GM18502 (cell line): Measurements from ENCODE around the gene FAIM2.
"Not testable (repeated sequence)": the region's sequence is repeated elsewhere in the genome, so short reads cannot be mapped to it uniquely, and the experiment has no call there.

ENCODE experiments used
- ATAC-seq: cut with Tn5 transposase; IDR thresholded peaks from one replicate; pipeline ENCODE4 v1.9.1; 2021; ENCODE audit warnings: mild to moderate bottlenecking; ENCODE audit not compliant: unreplicated experiment, poor library complexity

Gene FAIM2

DNA sequence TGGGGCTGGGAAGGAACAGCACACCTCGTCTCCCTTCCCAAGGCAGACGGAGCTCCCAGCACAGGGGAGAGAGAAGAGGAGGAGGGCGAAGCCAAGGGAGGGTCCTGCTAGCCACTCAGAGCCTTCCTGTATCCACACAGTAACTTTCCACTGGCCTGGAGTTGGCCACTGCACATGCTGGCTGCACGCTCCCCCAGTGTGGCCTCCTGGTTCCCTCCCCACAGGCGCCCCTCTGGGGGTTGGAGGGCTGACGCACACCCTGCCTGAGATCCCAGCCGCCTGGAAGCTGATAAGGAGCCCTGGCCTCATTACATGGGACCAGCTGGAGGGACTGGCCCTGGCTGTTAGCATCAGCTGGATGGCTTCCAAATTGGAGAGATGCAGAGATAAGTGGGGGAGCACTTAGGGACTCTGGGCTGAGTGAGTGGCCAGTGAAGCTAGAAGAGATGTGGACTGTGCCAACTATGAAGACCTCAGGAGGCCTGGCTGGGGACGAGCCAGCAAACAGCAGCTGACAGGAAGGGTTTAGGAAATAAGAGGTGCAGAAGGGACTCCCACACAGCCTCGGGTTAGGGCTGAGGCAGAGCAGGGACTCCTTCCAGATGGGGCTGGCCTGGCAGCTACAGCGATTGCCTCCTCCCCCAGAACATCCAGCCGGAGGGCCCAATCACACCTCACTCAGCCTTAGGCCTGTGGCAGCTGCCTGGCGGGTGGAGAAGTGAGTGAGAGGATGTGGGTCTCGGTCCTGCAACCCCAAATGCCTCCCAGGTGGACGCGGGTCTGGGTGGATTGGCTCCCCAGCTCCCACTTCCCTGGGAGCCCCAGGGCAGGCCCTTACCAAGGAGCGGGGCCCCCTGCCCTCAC is 34.5 kb downstream of the FAIM2 start:
- ATAC-seq, result no peak

DNA sequence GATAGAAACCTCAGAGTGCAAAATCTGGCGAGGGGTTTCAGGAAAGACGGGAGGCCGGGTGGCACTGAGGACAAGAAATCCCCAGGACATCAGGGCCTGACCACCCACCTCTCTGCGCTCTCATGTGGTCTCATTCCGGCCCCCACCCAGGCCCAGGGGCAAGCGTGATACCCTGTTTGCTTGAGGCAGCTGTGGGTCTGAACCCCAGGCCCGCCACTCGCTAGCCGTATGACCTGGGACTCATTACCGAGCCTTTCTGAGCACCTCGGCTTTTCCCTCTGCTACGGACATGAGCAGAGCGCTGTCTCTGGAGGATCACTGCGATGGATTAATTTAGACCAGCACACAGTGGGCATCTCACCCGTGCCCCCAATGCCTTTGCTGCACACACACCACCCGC is 35.3 kb downstream of the FAIM2 start:
- no peak for ATAC-seq

DNA sequence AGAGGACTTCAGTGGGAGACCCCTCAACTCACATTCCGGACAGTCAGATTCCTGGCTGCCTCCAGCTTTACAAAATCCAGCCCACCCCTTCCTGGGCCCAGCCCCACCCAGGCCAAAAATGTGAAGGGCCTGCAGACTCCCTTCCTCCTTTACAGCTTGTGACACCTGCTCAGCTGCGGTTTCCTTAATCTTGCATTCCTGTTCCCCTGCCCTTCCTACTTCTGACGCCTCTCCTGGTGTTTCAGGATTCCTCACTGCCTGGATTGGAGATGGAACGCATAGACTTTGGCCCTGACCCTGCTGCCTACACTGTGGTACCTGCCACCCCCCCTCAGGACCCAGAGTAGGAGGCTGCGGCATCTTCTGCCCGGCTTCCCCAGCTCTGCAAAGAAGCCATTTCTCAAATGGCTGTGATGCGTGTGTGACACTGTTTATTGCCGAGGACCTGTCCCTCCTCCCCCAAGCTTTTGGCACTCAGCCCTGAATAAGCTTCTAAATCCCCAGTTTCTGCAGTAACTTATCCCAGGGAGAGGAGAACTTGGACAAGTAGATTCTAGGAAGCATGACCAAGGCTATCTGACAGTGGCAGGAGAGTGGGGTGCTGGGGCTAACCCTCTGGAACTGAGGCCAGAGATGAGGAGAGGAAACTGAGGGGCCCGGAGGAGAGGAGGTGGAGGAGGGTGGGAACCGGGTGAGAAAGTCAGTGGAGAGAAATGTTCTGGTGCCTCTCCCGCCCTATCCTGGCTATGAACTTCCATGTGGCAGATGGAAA is 35.9 kb downstream of the FAIM2 start:
- ATAC-seq, result no peak

- ATAC-seq, result peak; percentile 47
Measured at GRCh38 chr12:49866859-49867569, 36.7 kb downstream of the FAIM2 start.

DNA sequence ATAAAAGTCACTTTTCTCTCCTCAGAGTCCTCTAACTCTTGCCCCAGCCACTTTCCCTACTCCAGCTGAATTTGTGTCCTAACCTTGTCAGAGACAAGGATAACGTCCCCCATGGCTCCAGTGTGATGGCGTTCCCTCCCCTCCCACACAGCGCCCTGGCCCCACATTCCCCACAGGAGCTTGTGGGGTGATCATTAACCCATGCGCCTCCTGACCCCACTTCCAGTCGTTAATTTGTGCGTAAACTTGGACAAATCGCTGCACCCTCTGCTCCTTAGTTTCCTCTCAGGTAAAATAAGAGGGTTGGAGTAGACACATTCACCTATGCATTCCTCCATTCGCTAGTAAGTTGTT is 37.9 kb downstream of the FAIM2 start:
- ATAC-seq, result no peak

DNA sequence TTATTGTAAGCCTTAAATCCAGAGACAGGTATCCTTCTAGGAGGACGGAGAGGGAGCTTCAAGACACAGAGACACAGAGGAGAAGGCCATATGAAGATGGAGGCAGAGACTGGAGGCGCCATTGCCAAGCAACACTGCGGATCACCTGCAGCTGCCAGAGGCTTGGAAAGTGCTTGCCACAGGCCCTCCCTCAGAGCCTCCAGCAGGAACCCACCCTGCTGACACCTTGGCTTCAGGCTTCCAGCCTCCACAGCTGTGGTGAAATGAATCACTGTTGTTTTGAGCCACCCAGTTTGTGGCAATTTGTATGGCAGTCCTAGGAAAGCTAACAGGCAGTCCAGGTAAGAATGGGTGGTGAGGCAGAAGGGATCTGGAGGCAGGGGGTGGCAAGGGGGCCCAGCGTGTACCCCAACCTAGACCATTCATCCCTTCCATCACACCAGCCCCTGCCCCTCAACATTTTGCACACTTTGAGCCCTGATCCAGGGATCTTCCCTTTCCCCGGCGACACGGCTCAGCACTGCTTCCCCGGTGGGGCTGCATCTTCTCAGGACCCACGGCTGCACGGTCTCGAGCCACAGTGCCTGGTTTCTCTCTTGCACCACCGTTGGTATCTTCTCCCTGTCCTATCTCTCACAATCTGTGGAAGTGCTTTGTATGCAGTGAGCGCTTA is 38.5 kb downstream of the FAIM2 start:
- no peak for ATAC-seq

GRCh38 chr12:49864798-49865090 is 39.0 kb downstream of the FAIM2 start:
- ATAC-seq, result no peak

- ATAC-seq, result no peak
Measured at GRCh38 chr12:49863946-49864797, 39.5 kb downstream of the FAIM2 start.

DNA sequence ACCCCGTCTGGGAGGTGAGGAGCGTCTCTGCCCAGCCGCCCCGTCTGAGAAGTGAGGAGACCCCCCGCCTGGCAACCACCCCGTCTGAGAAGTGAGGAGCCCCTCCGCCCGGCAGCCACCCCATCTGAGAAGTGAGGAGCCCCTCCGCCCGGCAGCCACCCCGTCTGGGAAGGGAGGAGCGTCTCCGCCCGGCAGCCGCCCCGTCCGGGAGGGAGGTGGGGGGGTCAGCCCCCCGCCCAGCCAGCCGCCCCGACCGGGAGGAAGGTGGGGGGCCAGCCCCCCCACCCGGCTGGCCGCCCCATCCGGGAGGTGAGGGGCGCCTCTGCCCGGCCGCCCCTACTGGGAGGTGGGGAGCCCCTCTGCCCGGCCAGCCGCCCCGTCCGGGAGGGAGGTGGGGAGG is 42.8 kb downstream of the FAIM2 start:
- not testable (repeated sequence) for ATAC-seq

DNA sequence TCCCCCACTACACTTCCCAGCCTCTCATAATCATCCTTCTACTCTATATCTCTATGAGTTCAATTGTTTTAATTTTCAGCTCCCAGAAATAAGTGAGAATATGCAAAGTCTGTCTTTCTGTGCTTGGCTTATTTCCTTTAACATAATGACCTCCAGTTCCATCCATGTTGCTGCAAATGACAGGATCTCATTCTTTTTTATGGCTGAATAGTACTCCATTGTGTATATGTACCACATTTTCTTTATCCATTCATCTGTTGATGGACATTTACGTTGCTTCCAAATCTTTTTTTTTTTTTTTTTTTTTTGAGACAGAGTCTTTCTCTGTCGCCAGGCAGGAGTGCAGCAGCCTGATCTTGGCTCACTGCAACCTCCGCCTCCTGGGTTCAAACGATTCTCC is 47.8 kb downstream of the FAIM2 start:
- not testable (repeated sequence) for ATAC-seq

DNA sequence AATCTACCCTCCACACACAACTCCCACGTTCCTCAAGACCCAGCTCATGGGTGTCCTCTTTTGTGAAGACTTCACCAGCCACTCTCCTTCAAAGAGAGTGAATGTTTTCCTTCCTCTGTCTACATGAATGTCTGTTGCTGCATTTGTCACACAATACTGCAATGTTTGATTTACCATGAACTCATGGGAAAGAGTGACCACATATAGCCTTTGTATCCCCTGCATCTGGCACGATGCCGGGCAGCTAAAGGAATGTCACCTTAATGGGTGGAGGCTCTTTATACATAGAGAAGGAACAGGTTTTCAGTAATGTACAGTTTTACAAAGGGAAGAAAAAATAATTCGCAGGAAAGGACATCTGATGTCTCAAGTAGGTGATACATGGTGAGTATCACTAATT is 48.7 kb downstream of the FAIM2 start:
- no peak for ATAC-seq

- no peak for ATAC-seq
Measured at GRCh38 chr12:49853671-49854070, 50.0 kb downstream of the FAIM2 start.

- ATAC-seq, result no peak
Measured at GRCh38 chr12:49847161-49847560, 56.5 kb downstream of the FAIM2 start.

- no peak for ATAC-seq
Measured at GRCh38 chr12:49846032-49846431, 57.7 kb downstream of the FAIM2 start.

DNA sequence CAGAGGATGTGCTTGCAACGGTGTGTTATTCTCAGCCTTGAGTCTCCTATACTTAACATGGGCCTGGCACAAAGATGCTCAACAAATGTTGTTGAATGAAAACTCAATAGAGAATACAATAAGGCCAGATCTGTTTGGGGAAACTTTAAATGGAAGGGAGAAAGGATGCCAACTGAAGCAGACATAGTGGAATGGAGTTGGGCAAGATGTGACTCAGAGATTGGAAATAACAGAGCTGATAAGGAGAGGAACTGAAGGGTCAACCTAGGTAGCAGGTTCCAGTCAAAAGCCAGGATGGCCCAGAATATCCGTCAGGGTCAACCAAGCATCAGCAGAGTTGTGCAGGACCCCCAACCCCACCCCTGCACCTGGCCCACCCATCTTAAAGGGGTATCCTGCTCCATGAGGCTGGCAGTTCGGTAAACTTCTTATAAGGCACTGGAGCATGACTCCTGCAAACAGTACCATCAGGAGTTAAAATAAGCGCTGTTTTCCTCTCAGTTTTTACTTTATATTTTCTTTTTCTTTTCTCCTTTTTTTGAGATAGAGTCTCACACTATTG is 59.7 kb downstream of the FAIM2 start:
- ATAC-seq, result no peak

DNA sequence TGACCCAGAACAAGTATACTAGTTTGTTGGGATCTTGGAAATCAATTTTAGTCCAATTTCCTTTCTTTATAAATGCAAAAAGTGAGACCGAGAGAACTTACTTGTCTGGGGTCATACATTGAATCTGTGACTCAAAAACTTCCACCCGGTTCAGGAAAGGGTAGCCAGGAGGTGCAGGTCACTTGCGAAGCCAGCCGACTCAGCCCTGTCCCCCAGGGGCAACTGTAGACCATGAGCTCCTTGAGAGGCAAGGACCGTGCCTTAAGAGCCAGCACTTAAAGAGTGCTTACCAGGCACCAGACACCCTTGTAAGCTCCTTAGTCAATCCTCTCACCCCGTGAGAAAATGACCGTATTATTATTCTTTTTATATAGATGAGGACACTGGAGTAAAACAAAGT is 60.3 kb downstream of the FAIM2 start:
- ATAC-seq, result no peak

- ATAC-seq, result peak; percentile 94
Measured at GRCh38 chr12:49842519-49843352, 61.0 kb downstream of the FAIM2 start, which contains the start of gene BCDIN3D. Gene BCDIN3D, minus strand, starts transcription at chr12:49843106. Its CDS starts 19 bp downstream, at chr12:49843087.

- no peak for ATAC-seq
Measured at GRCh38 chr12:49838973-49839633, 64.6 kb downstream of the FAIM2 start.
